Retinal pigment epithelial cell (primary cell): ENCODE measurements around the gene DST.

ENCODE experiments used
- DNase-seq: peaks from one replicate; pipeline ENCODE4 v3.0.0-alpha.2; 2010; ENCODE audit warnings: low read depth
- H3K4me3 ChIP-seq: 2 replicates; pipeline ENCODE4 v1.5.1; 2011; ENCODE audit warnings: mild to moderate bottlenecking, low read length, control low read depth, moderate library complexity
- CTCF ChIP-seq: conservative IDR thresholded peaks from 2 replicates; pipeline ENCODE4 v1.5.1; 2011; ENCODE audit warnings: low read depth, low read length, control low read depth, inconsistent platforms

Gene DST

GRCh38 chr6:56608332-56608731 lies 34.4 kb downstream of the DST start:
- DNase-seq, result no peak
- no peak for TF ChIP-seq CTCF
- H3K4me3 ChIP-seq, result no peak overlapping the region

- TF ChIP-seq CTCF, result no peak
- DNase-seq, result no peak
These were observed 35.5 kb downstream of the DST start for GRCh38 chr6:56607111-56607752.

GRCh38 chr6:56605435-56605834 lies 37.3 kb downstream of the DST start:
- TF ChIP-seq CTCF, result no peak
- DNase-seq, result no peak
- no peak overlapping the region for H3K4me3 ChIP-seq

More at GRCh38 chr6:56607111-56607752, 35.5 kb downstream of the DST start:
- no peak overlapping the region for H3K4me3 ChIP-seq

GRCh38 chr6:56604186-56604585 lies 38.5 kb downstream of the DST start:
- H3K4me3 ChIP-seq, result no peak overlapping the region
- DNase-seq, result no peak
- no peak for TF ChIP-seq CTCF

GRCh38 chr6:56601390-56601789 lies 41.3 kb downstream of the DST start:
- TF ChIP-seq CTCF, result no peak
- no peak for DNase-seq
- H3K4me3 ChIP-seq, result no peak overlapping the region

GRCh38 chr6:56595490-56596122 lies 47.1 kb downstream of the DST start:
- peak; percentile 63 for TF ChIP-seq CTCF
- peak; percentile 52 for DNase-seq

GRCh38 chr6:56594699-56595098 lies 48.0 kb downstream of the DST start:
- no peak for DNase-seq
- no peak for TF ChIP-seq CTCF
- no peak overlapping the region for H3K4me3 ChIP-seq

More at GRCh38 chr6:56595490-56596122, 47.1 kb downstream of the DST start:
- no peak overlapping the region for H3K4me3 ChIP-seq
